Stimulated activated CD8-positive, alpha-beta memory T cell treated with anti-CD3 and anti-CD28 coated beads, Interleukin-12 subunit alpha, Interleukin-12 subunit beta, amount 100 ng/mL, for 1 hour (primary cell): Measurements from ENCODE around the gene RDX.
"Not testable (repeated sequence)": the region's sequence is repeated elsewhere in the genome, so short reads cannot be mapped to it uniquely, and the experiment has no call there.

Experiments
- DNase-seq: peaks from one replicate; pipeline ENCODE4 v3.0.0-alpha.2; 2020; ENCODE audit warnings: low read depth

Gene RDX

GRCh38 chr11:110305169-110306018 is 9.0 kb upstream of the RDX start:
- no peak for DNase-seq

DNA sequence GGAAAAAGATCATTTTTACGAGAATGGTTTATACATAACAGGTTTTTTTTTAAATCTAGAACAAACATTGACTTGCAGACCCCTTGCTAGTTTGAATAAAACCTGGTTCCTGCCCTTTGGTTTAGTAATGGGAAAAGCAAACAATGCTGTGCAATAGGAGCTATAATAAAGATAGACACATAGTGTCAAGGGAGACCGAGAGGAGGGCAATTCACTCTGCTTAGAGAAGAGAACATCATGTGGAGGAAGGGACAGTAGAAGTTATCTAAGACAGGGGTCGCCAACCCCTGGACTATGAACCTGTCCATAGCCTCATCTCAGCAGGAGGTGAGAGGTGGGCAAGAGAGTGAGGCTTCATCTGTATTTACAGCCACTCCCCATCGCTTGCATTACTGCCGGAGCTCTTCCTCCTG is 7.0 kb upstream of the RDX start:
- DNase-seq: no peak

- DNase-seq: no peak
Observed at GRCh38 chr11:110301577-110301976, 5.2 kb upstream of the RDX start.

- no peak for DNase-seq
Observed at GRCh38 chr11:110301032-110301431, 4.6 kb upstream of the RDX start.

DNA sequence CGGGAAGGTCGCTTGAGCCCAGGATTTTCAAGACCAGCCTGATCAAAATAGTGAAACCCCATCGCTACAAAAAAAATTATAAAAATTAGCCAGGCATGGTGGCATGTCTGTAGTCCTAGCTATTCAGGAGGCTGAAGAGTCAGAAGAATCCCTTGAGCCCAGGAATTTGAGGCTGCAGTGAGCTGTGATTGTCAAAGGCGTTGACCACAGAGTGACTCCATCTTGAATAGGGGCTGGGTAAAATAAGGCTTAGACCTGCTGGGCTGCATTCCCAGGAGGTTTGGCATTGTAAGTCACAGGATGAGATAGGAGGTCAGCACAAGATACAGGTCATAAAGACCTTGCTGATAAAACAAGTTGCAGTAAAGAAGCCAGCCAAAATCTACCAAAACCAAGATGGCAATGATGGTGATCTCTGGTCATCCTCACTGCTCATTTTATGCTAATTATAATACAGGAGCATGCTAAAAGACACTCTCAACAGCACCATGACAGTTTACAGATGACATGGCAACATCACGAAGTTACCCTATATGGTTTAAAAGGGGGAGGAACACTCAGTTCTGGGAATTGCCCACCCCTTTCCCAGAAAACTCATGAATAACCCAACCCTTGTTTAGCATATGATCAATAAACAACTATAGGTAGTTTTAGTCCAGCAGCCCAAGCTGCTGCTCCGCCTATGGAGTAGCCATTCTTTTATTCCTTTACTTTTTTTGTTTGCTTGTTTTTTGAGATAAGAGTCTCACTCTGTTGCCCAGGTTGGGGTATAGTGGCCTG is 2.8 kb upstream of the RDX start:
- no peak for DNase-seq

DNA sequence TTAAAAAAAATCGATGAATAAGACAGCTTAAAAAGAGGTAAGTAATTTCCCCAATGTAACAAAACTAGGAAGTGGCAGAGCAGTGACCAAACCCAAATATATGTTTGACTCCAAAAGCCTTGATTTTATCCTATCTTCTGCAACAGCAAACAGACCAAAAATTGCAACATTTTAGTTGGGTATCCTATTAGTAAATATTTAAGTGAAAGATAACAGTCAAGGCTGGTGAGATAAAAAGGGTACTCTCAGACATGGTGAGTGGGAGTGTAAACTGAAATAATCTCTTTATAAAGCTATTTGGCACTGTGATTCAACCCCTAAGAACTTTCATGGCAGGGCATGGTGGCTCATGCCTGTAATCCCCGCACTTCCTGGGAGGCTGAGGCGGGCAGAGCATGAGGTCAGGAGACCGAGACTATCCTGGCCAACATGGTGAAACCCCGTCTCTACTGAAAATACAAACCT is 1.9 kb upstream of the RDX start:
- no peak for DNase-seq

DNA sequence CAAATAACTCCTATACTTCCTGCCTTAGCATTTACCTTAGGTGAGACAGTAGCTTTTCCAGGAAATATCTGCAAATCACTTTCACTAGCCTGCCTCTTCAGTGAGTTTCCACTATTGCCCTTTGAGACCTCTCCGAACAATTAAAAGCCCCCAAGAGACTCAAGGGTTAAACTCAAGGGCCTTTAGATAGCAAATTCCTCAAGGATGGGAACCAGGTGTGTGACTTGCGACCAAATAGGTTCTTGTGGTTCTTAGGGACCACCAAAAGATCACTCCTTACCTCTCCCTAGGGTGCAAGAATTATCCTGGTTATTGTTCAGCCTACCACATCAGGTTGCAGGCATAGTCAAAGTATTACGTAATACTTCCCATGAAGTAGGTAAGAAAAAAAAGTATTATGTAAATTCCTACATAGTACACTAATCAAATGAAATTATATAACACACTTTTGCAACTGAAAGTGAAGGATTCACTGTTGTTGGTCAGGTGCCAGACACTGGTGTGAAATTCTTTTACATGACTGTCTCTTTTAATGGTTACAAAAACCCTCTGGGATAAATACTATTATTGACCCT is 1.4 kb upstream of the RDX start:
- no peak for DNase-seq

GRCh38 chr11:110297076-110297725 is 787 bp upstream of the RDX start:
- DNase-seq: no peak

DNA sequence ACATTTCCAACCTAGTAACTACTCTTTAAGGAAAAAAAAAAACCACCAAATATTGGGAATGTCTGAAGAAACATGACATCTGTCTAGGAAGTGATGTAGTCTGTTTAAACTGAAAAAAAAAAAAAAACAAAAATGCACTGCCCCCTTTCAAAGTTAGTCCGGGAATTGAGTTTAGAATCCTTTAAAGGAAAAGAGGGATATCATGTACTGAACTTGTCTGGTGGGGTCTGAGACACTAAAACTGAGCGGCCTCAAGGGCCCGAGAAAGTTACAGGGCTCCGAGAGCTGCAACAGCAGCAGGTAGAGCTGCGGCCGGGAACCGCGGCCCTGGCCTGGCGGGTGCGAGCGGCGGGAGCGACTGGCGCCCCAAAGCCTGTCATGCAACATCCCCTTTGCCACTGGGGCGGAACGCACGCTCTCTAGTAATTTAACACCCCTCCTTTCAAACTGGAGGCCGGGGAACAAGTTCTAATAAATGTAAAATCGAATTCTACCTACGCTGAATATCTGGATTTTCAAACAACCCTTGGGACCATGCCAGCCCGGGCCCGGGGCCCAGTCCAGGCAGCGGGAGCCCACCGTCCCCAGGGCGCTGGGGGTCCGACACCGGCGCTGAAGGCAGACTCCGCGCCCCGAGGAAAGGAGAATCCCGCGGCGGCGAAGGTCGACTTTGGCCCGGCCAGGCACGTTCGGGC is 736 bp downstream of the RDX start:
- DNase-seq: no peak

GRCh38 chr11:110295086-110295485 is 1.3 kb downstream of the RDX start:
- DNase-seq: no peak

- no peak for DNase-seq
Observed at GRCh38 chr11:110294509-110294908, 1.9 kb downstream of the RDX start.

GRCh38 chr11:110293389-110293788 is 3.0 kb downstream of the RDX start:
- no peak for DNase-seq

DNA sequence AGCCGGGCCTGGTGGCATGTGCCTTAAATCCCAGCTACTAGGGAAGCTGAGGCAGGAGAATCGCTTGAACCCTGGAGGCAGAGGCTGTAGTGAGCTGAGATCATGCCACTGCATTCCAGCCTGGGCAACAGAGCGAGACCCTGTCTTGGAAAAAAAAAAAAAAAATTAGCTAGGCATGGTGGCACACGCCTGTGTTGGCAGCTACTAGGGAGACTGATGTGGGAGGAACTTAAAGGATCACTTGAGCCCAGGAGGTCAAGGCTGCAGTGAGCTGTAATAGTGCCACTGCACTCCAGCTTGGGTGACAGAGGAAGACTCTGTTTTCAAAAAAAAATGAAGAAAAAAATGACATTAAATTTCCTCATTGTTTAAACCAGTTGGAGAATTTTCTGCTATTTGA is 4.3 kb downstream of the RDX start:
- DNase-seq: not testable (repeated sequence)

- no peak for DNase-seq
Observed at GRCh38 chr11:110290591-110291334, 5.7 kb downstream of the RDX start.

- DNase-seq: no peak
Observed at GRCh38 chr11:110289472-110289871, 6.9 kb downstream of the RDX start.

- DNase-seq: no peak
Observed at GRCh38 chr11:110287537-110287936, 8.9 kb downstream of the RDX start.

- no peak for DNase-seq
Observed at GRCh38 chr11:110286298-110287040, 9.9 kb downstream of the RDX start.

GRCh38 chr11:110283862-110284261 is 12.6 kb downstream of the RDX start:
- no peak for DNase-seq

- not testable (repeated sequence) for DNase-seq
Observed at GRCh38 chr11:110280595-110280994, 15.8 kb downstream of the RDX start.

DNA sequence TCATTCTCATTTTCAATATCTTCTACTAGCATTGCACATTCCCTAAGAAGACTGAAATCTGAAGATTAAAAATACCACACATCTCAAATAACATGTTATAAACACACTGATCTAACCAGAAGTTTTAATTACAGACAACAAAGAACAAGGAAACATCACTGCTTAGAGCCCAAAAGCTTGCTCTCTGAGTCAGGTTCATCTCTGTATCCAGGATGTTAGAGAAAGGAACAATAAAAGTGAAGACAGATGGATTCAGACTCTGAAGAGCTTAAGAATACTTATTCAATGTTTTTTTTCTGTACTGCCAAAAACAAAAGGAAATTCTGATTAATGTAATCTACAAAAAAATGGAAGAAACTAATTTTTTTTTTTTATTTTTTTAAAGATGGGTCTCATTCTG is 16.5 kb downstream of the RDX start:
- no peak for DNase-seq
